HUES64 (cell line): Measurements from ENCODE around the gene RFX8.

ENCODE experiments used
- H3K27ac ChIP-seq: 2 replicates; pipeline ENCODE4 v1.7.0; 2013; ENCODE audit warnings: low read depth, low read length, inconsistent platforms
- H3K27me3 ChIP-seq: 2 replicates; pipeline ENCODE4 v1.6.1; 2013; ENCODE audit warnings: mild to moderate bottlenecking, low read length; ENCODE audit not compliant: insufficient read depth
- H3K36me3 ChIP-seq: 2 replicates; pipeline ENCODE4 v1.6.1; 2013; ENCODE audit warnings: mild to moderate bottlenecking, low read length; ENCODE audit not compliant: insufficient read depth
- H3K4me1 ChIP-seq: 2 replicates; pipeline ENCODE4 v1.6.1; 2013; ENCODE audit warnings: mild to moderate bottlenecking, low read length, moderate library complexity; ENCODE audit not compliant: insufficient read depth
- H3K4me3 ChIP-seq: 2 replicates; pipeline ENCODE4 v1.5.1; 2013; ENCODE audit warnings: mild to moderate bottlenecking, low read length, moderate library complexity
- H3K9ac ChIP-seq: 2 replicates; pipeline ENCODE4 v1.6.1; 2013; ENCODE audit warnings: mild to moderate bottlenecking, low read depth, low read length
- H3K9me3 ChIP-seq: 2 replicates; pipeline ENCODE4 v1.6.1; 2013; ENCODE audit warnings: low read depth, low read length; ENCODE audit not compliant: insufficient read depth
- WGBS: fragments of 150-250, 120-280 bp; methylation state at CpG from one replicate; pipeline ENCODE4 v1.1.7; 2013; ENCODE audit warnings: missing lambda C conversion rate; 5-methylcytosine and 5-hydroxymethylcytosine counted together

The RFX8 gene

GRCh38 chr2:101486258-101486701 is 11.4 kb upstream of the RFX8 start:
- H3K27ac ChIP-seq, result no peak overlapping the region
- H3K9ac ChIP-seq, result no peak overlapping the region
- no peaks in the 10 kb centered on the region for H3K9me3 ChIP-seq
- WGBS, result 81% methylated on average over 4 of the region's 4 CpGs
- H3K27me3 ChIP-seq, result no peaks in the 10 kb centered on the region
- H3K36me3 ChIP-seq, result no peaks in the 10 kb centered on the region
- no peak overlapping the region for H3K4me3 ChIP-seq
- no peaks in the 10 kb centered on the region for H3K4me1 ChIP-seq

DNA sequence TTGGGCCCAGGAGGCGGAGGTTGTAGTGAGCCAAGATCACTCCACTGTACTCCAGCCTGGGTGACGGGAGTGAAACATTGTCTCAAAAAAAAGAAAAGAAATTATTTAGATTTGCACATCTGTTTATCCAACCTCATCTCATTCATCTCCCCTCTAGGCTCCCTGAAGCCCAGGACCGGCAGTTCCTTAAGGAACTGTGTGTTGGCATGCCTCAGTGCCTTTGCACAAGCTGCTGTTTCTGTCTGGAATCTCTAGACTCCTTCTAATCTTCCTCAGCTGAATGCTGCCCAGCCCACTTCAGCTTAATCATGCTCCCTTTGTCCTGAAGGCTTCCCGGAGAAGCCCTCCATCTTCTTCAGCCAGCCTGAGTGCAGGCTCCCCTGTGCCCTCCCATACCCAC is 10.9 kb upstream of the RFX8 start:
- Histone ChIP-seq H3K27me3 (no peaks in the 10 kb centered on the region), H3K4me1 (no peaks in the 10 kb centered on the region), H3K9me3 (no peaks in the 10 kb centered on the region), H3K36me3 (no peaks in the 10 kb centered on the region), H3K9ac (no peak overlapping the region), H3K4me3 (no peak overlapping the region), H3K27ac (no peak overlapping the region)
- 88% methylated on average over 3 of the region's 4 CpGs for WGBS

GRCh38 chr2:101480764-101481163 is 5.9 kb upstream of the RFX8 start:
- H3K36me3 ChIP-seq, result no peaks in the 10 kb centered on the region
- no peak overlapping the region for H3K9ac ChIP-seq
- peaks cover 19% of the 10 kb centered on the region for H3K4me1 ChIP-seq
- no peaks in the 10 kb centered on the region for H3K9me3 ChIP-seq
- H3K4me3 ChIP-seq, result no peak overlapping the region
- no peak overlapping the region for H3K27ac ChIP-seq
- WGBS, result 94% methylated on average over 8 of the region's 8 CpGs
- no peaks in the 10 kb centered on the region for H3K27me3 ChIP-seq

DNA sequence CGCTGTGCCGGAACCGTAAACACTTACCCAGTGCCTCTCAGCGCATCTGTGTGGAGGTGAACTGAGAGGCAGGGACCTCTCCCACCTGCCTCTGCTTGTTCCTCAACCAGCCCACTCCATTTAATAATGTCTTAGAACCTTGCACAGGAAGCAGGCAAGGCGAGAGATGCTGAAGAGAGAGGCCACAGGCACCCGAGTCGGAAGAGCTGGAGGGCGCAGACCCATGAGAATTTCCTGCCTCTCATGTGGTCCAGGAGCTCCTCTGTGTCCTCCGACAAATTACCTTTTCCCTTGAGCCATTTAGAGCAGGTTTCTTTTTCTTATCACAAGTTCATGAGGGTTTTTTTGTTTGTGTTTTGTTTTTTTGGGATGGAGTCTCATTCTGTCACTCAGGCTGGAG is 4.9 kb upstream of the RFX8 start:
- Histone ChIP-seq H3K4me3 (no peak overlapping the region), H3K27ac (no peak overlapping the region), H3K36me3 (no peaks in the 10 kb centered on the region), H3K9ac (no peak overlapping the region), H3K27me3 (peaks cover 5% of the 10 kb centered on the region; the same call in 1 of the 2 replicates), H3K9me3 (no peaks in the 10 kb centered on the region), H3K4me1 (peaks cover 23% of the 10 kb centered on the region)
- WGBS, result 88% methylated on average over 9 of the region's 9 CpGs

GRCh38 chr2:101479328-101479727 is 4.4 kb upstream of the RFX8 start:
- Histone ChIP-seq H3K4me1 (peaks cover 25% of the 10 kb centered on the region), H3K9me3 (no peaks in the 10 kb centered on the region), H3K27me3 (peaks cover 9% of the 10 kb centered on the region; the same call in 1 of the 2 replicates), H3K4me3 (no peak overlapping the region), H3K27ac (no peak overlapping the region; the same call in 1 of the 2 replicates), H3K9ac (no peak overlapping the region), H3K36me3 (no peaks in the 10 kb centered on the region)
- WGBS, result 25% methylated on average over 4 of the region's 4 CpGs

- H3K36me3 ChIP-seq, result no peaks in the 10 kb centered on the region
- H3K27ac ChIP-seq, result no peak overlapping the region
- H3K9ac ChIP-seq, result no peak overlapping the region
- WGBS, result 75% methylated on average over 2 of the region's 2 CpGs
- H3K27me3 ChIP-seq, result peaks cover 18% of the 10 kb centered on the region
- H3K9me3 ChIP-seq, result no peaks in the 10 kb centered on the region
- peaks cover 29% of the 10 kb centered on the region for H3K4me1 ChIP-seq
- H3K4me3 ChIP-seq, result no peak overlapping the region
Measured at GRCh38 chr2:101478181-101479001, 3.5 kb upstream of the RFX8 start.

- Histone ChIP-seq H3K27ac (no peak overlapping the region), H3K4me1 (peaks cover 31% of the 10 kb centered on the region), H3K9me3 (no peaks in the 10 kb centered on the region), H3K36me3 (no peaks in the 10 kb centered on the region), H3K9ac (no peak overlapping the region), H3K4me3 (no peak overlapping the region), H3K27me3 (peaks cover 26% of the 10 kb centered on the region)
- WGBS, result 89% methylated on average over 2 of the region's 2 CpGs
Measured at GRCh38 chr2:101477556-101477955, 2.6 kb upstream of the RFX8 start.

DNA sequence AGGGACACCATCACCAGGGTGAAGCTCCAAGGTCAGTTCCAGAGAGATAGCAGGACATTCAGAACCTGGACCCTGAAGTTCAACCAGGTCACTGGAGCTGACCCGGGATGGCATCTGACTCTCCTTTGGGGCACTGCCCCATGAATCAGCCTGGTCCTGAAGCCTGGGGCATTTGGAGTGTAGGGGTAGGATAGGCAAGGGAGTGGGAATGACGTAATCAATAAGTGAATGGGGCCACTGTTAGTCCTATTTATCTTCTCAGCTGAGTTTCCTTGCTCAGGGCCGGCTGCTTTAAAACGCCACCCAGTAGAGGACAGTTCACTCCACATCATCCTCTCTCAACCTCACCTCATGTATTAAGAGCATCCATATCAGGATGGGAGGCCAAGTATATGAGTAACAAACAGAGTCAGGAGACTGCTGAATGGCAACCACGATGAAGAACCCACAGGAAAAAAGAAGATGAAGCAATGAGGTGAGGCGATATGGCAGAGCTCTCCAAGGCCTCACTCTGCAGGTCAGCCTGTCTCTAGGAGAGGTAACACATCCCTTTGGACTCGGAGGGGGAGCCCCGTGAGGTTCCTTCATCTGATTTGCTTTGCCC is 1.8 kb upstream of the RFX8 start:
- no peak overlapping the region for H3K27ac ChIP-seq
- peaks cover 31% of the 10 kb centered on the region for H3K4me1 ChIP-seq
- 95% methylated on average over 8 of the region's 8 CpGs for WGBS
- no peak overlapping the region for H3K4me3 ChIP-seq
- no peaks in the 10 kb centered on the region for H3K9me3 ChIP-seq
- no peak overlapping the region for H3K9ac ChIP-seq
- no peaks in the 10 kb centered on the region for H3K36me3 ChIP-seq
- H3K27me3 ChIP-seq, result peaks cover 28% of the 10 kb centered on the region

DNA sequence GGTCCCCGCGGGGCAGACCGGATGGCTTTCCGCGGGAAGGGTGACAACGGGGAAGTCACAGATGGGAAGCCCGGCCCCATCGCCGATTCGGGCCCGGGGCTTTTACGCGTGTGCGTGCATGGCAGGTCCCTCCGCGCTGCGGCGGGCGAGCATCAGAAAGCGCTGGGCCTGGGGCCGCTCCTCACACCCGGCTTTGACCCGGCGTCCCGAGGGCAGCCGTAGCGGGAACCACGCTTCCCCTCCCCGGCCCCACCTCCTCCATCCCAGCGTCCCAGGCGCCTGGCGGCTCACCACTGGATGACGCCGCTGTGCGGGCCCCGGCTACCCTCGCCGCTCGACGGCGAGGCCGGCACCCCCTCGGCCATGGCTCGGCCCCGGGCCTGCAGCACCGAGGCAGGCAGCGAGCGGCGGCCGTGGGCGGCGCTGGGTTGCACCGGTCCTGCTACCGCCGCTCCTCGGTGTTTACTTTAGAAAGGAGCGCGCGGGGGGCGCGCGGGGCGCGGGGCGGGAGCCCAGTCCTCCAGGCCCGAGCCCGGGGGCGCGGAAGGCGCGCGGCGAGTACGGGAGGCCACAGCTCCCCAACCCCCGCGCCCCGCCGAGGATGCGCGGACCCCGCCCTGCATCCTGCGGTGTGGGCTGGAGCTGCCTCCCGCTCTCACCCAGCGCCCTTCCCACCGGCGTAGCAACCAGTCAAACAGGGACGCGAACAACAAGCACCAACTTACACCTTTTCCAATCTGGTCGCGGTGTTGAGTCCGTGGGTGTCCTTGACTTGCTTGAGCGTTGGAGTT is 806 bp downstream of the RFX8 start:
- Histone ChIP-seq H3K27ac (peak overlapping the region; percentile 20; the same call in 1 of the 2 replicates), H3K36me3 (no peaks in the 10 kb centered on the region), H3K9ac (peak overlapping the region; percentile 61), H3K27me3 (peaks cover 28% of the 10 kb centered on the region), H3K4me1 (peaks cover 24% of the 10 kb centered on the region), H3K9me3 (no peaks in the 10 kb centered on the region), H3K4me3 (peak overlapping the region; percentile 62)
- WGBS, result 2% methylated on average over 92 of the region's 92 CpGs

- WGBS, result 47% methylated on average over 3 of the region's 3 CpGs
- Histone ChIP-seq H3K36me3 (no peaks in the 10 kb centered on the region), H3K9ac (peak overlapping the region; percentile 61), H3K4me3 (peak overlapping the region; percentile 62), H3K4me1 (peaks cover 19% of the 10 kb centered on the region), H3K27ac (no peak overlapping the region), H3K27me3 (peaks cover 28% of the 10 kb centered on the region), H3K9me3 (no peaks in the 10 kb centered on the region)
Measured at GRCh38 chr2:101473591-101473910, 1.4 kb downstream of the RFX8 start.

- peaks cover 23% of the 10 kb centered on the region for H3K27me3 ChIP-seq
- H3K4me1 ChIP-seq, result peaks cover 23% of the 10 kb centered on the region
- no peaks in the 10 kb centered on the region for H3K9me3 ChIP-seq
- no peaks in the 10 kb centered on the region for H3K36me3 ChIP-seq
- WGBS, result 92% methylated on average over 4 of the region's 4 CpGs
- no peak overlapping the region for H3K27ac ChIP-seq
- H3K9ac ChIP-seq, result no peak overlapping the region
- no peak overlapping the region for H3K4me3 ChIP-seq
Measured at GRCh38 chr2:101469863-101470262, 5.0 kb downstream of the RFX8 start.
